K562 (cell line): ENCODE measurements around the gene NCOA3. TPM values are rescaled to one million over a fixed set of nuclear protein-coding genes. Genes with fewer than 3 reads are reported as not detected.

Experiments used
- ATAC-seq: fragments of 200-7000 bp; cut with Tn5 transposase; 3 replicates; pipeline ENCODE4 v1.9.1; 2020; ENCODE audit warnings: moderate library complexity
- BruUV-seq: library from RNA; stranded (reverse); fragments of 400-500 nt; replicated peaks from 2 replicates; lab custom pipeline; 2021; lab: Mats Ljungman, UMichigan
- CTCF ChIA-PET: fragments of 300-600 bp; formaldehyde crosslinking; extraction: SDS; loops from one replicate; lab custom pipeline; 2021; ENCODE audit warnings: low intra/inter-chr PET ratio; lab: Yijun Ruan, JAX
- POLR2A ChIA-PET: fragments of 300-600, 350-650 bp; sonication (Branson Sonifier 250); formaldehyde crosslinking; extraction: SDS; loops from one replicate; lab custom pipeline; 2021; ENCODE audit warnings: antibody characterized with exemption, inconsistent platforms; lab: Yijun Ruan, JAX
- DNase-seq, 4 experiments: peaks; one replicate each; pipeline versions ENCODE4 v3.0.0 to v3.0.0-alpha.2; 2011 to 2018; ENCODE audit warnings: low spot score in 3 of 4, mixed read lengths in 3 of 4; ENCODE audit errors: extremely low read depth in 1 of 4
- FAIRE-seq: peaks from 2 replicates; lab custom pipeline; 2011; peaks lifted over from hg19 to GRCh38; lab: Jason Lieb, UNC
- H2AFZ ChIP-seq: 2 replicates; pipeline ENCODE4 v1.6.0; 2011; ENCODE audit warnings: low read depth, low read length, control low read depth, inconsistent platforms
- H3K27ac ChIP-seq: fragments of 200-600 bp; 3 replicates; pipeline ENCODE4 v1.8.0; 2011; ENCODE audit warnings: low read depth, mild to moderate bottlenecking, control low read depth, inconsistent platforms, low read length, moderate library complexity, mixed read lengths; ENCODE audit errors: extremely low read depth
- H3K27me3 ChIP-seq, 2 experiments: fragments of 300-600 bp in 1 of 2; 2 replicates in 1 of 2; 3 replicates in 1 of 2; pipeline versions ENCODE4 v1.6.0 to v1.8.0; 2011; ENCODE audit warnings: inconsistent platforms in 2 of 2, low read length in 2 of 2, mild to moderate bottlenecking in 1 of 2, mixed read lengths in 1 of 2, moderate library complexity in 1 of 2; ENCODE audit not compliant: control insufficient read depth in 2 of 2, insufficient read depth in 2 of 2
- H3K36me3 ChIP-seq: fragments of 300-600 bp; 3 replicates; pipeline ENCODE4 v1.8.0; 2011; ENCODE audit warnings: mild to moderate bottlenecking, low read length, inconsistent platforms; ENCODE audit not compliant: control insufficient read depth, insufficient read depth
- H3K4me1 ChIP-seq, 2 experiments: fragments of 200-600 bp in 1 of 2; replicated peaks in 1 of 2; 2 replicates in 1 of 2; 3 replicates in 1 of 2; pipeline versions ENCODE4 v1.5.1 to v1.8.0; 2011; ENCODE audit warnings: inconsistent platforms in 2 of 2, low read length in 2 of 2, mild to moderate bottlenecking in 1 of 2, mixed read lengths in 1 of 2, moderate library complexity in 1 of 2; ENCODE audit not compliant: control insufficient read depth in 2 of 2, insufficient read depth in 2 of 2
- H3K4me2 ChIP-seq: 2 replicates; pipeline ENCODE4 v1.6.1; 2011; ENCODE audit warnings: low read length, control low read depth, inconsistent platforms, mixed read lengths; ENCODE audit not compliant: insufficient read depth
- H3K4me3 ChIP-seq: fragments of 200-600 bp; sonication (generic), shearing (Covaris generic); 2 replicates; pipeline ENCODE4 v1.5.1; 2016; ENCODE audit warnings: control low read depth, inconsistent platforms
- H3K79me2 ChIP-seq: fragments of 200-600 bp; 3 replicates; pipeline ENCODE4 v1.8.0; 2011; ENCODE audit warnings: low read length, inconsistent platforms; ENCODE audit not compliant: control insufficient read depth, insufficient read depth
- H3K9ac ChIP-seq, 2 experiments: 2 replicates each; pipeline versions ENCODE4 v1.6.0 to v1.6.1; 2011; ENCODE audit warnings: low read depth in 2 of 2, low read length in 2 of 2, control low read depth in 1 of 2, inconsistent platforms in 1 of 2, mild to moderate bottlenecking in 1 of 2, mixed read lengths in 1 of 2; ENCODE audit not compliant: insufficient read depth in 1 of 2
- H3K9me1 ChIP-seq: one replicate; pipeline ENCODE4 v1.6.0; 2011; ENCODE audit warnings: inconsistent platforms, mild to moderate bottlenecking, low read length, moderate library complexity; ENCODE audit not compliant: control insufficient read depth, insufficient read depth
- H3K9me3 ChIP-seq: replicated peaks from 2 replicates; pipeline ENCODE4 v1.5.1; 2011; ENCODE audit warnings: low read depth, low read length, inconsistent platforms; ENCODE audit not compliant: control insufficient read depth, insufficient read depth
- H4K20me1 ChIP-seq: replicated peaks from 2 replicates; pipeline ENCODE4 v1.6.1; 2011; ENCODE audit warnings: low read length, inconsistent platforms, mixed read lengths; ENCODE audit not compliant: control insufficient read depth, insufficient read depth
- CREB3 ChIP-seq: fragments of 450-650 bp; conservative IDR thresholded peaks from 2 replicates; pipeline ENCODE4 v1.6.1; 2016; ENCODE audit warnings: missing genetic modification characterization, low read depth, mild to moderate bottlenecking, missing compliant biosample characterization, moderate library complexity
- CTCFL ChIP-seq: IDR thresholded peaks from 2 replicates; pipeline ENCODE4 v1.6.1; 2011; ENCODE audit warnings: borderline replicate concordance, low read depth, mild to moderate bottlenecking, moderate library complexity, low read length; ENCODE audit not compliant: insufficient read depth, poor library complexity, severe bottlenecking
- E2F8 ChIP-seq: fragments of 450-650 bp; IDR thresholded peaks from 2 replicates; pipeline ENCODE4 v1.7.1; 2018; ENCODE audit warnings: mild to moderate bottlenecking, low read depth; ENCODE audit not compliant: partially characterized antibody
- EZH2 ChIP-seq: IDR thresholded peaks from 2 replicates; pipeline ENCODE4 v1.6.1; 2012; ENCODE audit warnings: low read depth, mild to moderate bottlenecking, inconsistent platforms, low read length, borderline replicate concordance
- PML ChIP-seq: IDR thresholded peaks from 2 replicates; pipeline ENCODE4 v1.6.1; 2012; ENCODE audit warnings: low read length, inconsistent platforms
- TEAD4 ChIP-seq, 2 experiments: sonication (generic) in 1 of 2; formaldehyde crosslinking in 1 of 2; IDR thresholded peaks; 2 replicates each; pipeline versions ENCODE4 v1.6.1 to v1.8.0; 2012 to 2022; ENCODE audit warnings: borderline replicate concordance in 1 of 2, inconsistent platforms in 1 of 2, low read length in 1 of 2, mild to moderate bottlenecking in 1 of 2, missing genetic modification reagents in 1 of 2
- ZBTB11 ChIP-seq, 3 experiments: fragments of 200-800 bp in 1 of 3; fragments of 250-450 bp in 1 of 3; fragments of 450-650 bp in 1 of 3; sonication (Bioruptor Pico) in 1 of 3; sonication (Bioruptor generic) in 1 of 3; formaldehyde crosslinking in 1 of 3; IDR thresholded peaks; 2 replicates each; pipeline versions ENCODE4 v1.6.1 to v1.8.0; 2016 to 2022; ENCODE audit warnings: mild to moderate bottlenecking in 2 of 3, missing genetic modification characterization in 2 of 3, missing compliant biosample characterization in 1 of 3, moderate library complexity in 1 of 3
- ZNF174 ChIP-seq: fragments of 250-450 bp; sonication (Bioruptor Pico); IDR thresholded peaks from 2 replicates; pipeline ENCODE4 v1.4.0; 2020; ENCODE audit warnings: mild to moderate bottlenecking
- WGBS: fragments of 100-300 bp; shearing (Covaris generic); methylation state at CpG from one replicate; pipeline ENCODE4 v1.1.6; 2016; ENCODE audit warnings: low coverage, mixed read lengths; ENCODE audit not compliant: insufficient coverage; ENCODE audit errors: missing lambda C conversion rate; 5-methylcytosine and 5-hydroxymethylcytosine counted together
- in situ Hi-C: fragments of 300-500 bp; cut with MboI; formaldehyde crosslinking; loops from 4 replicates; pipeline ENCODE4 v1.15.0; 2018; ENCODE audit warnings: inconsistent platforms, mixed read lengths
- intact Hi-C: fragments of 100-400 bp; cut with micrococcal nuclease; formaldehyde crosslinking; loops from 2 replicates; pipeline ENCODE4 v1.14.2; 2022
- polyA plus RNA-seq, 8 experiments: library from polyadenylated mRNA; depleted of rRNA in 4 of 8; stranded (reverse) in 5 of 8; unstranded in 3 of 8; fragments of >200 nt; fragmentation: Nextera tagmentation in 2 of 8; fragmentation: Illumina TruSeq in 1 of 8; extraction: Ambion mirVana in 2 of 8; extraction: Trizol in 1 of 8; gene quantifications; 2 replicates each; pipeline versions ENCODE4 v1.2.1 to v1.2.3, GENCODE V29; 2011 to 2014; ENCODE audit warnings: inconsistent platforms in 1 of 8, missing spikeins in 1 of 8
- total RNA-seq, 7 experiments: library from RNA; depleted of rRNA in 6 of 7; stranded (reverse); fragments of >200 nt in 6 of 7; fragmentation: Illumina TruSeq in 2 of 7; extraction: Trizol in 2 of 7; gene quantifications; 2 replicates each; pipeline versions ENCODE4 v1.2.1 to v1.2.3, GENCODE V29; 2011 to 2021; ENCODE audit warnings: low replicate concordance in 1 of 7

The NCOA3 gene
- total and polyA plus RNA-seq, 9 of the 15 experiments (the other 6 are each of a cell fraction or from before 2014, with no cell fraction given), result 3.2 to 24.3 (median 14.4) TPM

GRCh38 chr20:47675190-47676142, 173.8 kb downstream of the NCOA3 start:
- in situ Hi-C loops, result no loop called here
- CTCF ChIA-PET, result interaction anchor here (3.7 kb wide), 1 partner anchor 945 kb away, joined by 22 read pairs; no protein-coding TSS in a partner anchor
- H3K27ac ChIP-seq, result no peak overlapping the region
- peak in 1 of 3 experiments; percentile 89; a peak in 2 of 6 replicates for TF ChIP-seq ZBTB11 (CRISPR knock-in tag; IDR thresholded peaks at IDR 0.05)
- no peak for TF ChIP-seq CTCFL
- no peak for TF ChIP-seq EZH2
- no peak for TF ChIP-seq ZNF174 (CRISPR knock-in tag)
- TF ChIP-seq TEAD4 (IDR thresholded peaks at IDR 0.05; ENCODE audit: low read length), result no peak
- TF ChIP-seq TEAD4 (CRISPR knock-in tag; IDR thresholded peaks at IDR 0.05; ENCODE audit: borderline replicate concordance), result no peak
- no peak for TF ChIP-seq CREB3 (tag)
- TF ChIP-seq E2F8, result no peak
- TF ChIP-seq PML, result no peak

More at GRCh38 chr20:47675190-47676142, 173.8 kb downstream of the NCOA3 start:
- no peaks in the 10 kb centered on the region for H3K36me3 ChIP-seq
- ATAC-seq (no peak), FAIRE-seq (no peak), DNase-seq (no peak)
- H3K9me1 ChIP-seq, result no peaks in the 10 kb centered on the region
- WGBS, result 10% methylated on average over 16 of the region's 16 CpGs
- H3K9ac ChIP-seq, result no peak overlapping the region
- no peak overlapping the region for H3K4me2 ChIP-seq
- H3K27me3 ChIP-seq, result peaks cover 33 to 82% of the 10 kb centered on the region in 2 experiments
- no peak overlapping the region for H2AFZ ChIP-seq
- BruUV-seq, result no TSS peak
- H3K4me3 ChIP-seq, result no peak overlapping the region
- no peaks in the 10 kb centered on the region for H3K79me2 ChIP-seq
- POLR2A ChIA-PET, result interaction anchor here (0.7 to 1.0 kb wide), 3 partner anchors 33 to 799 kb away, joined by 3 to 4 read pairs (median 3); no protein-coding TSS in a partner anchor
- H3K4me1 ChIP-seq, result peaks cover 0 to 12% of the 10 kb centered on the region in 2 experiments; a peak in 1 of 5 replicates
- H3K9me3 ChIP-seq, result no peaks in the 10 kb centered on the region
- H4K20me1 ChIP-seq, result peaks cover 13% of the 10 kb centered on the region
- intact Hi-C loops, result loop anchor here (2.0 to 5.0 kb wide), 3 partner anchors 37 to 947 kb away; no protein-coding TSS in a partner anchor
